ENCODE results near the gene LRIT2. TPM values are rescaled to one million over a fixed set of nuclear protein-coding genes. Genes with fewer than 3 reads are reported as not detected.

LRIT2 gene
- total and polyA plus RNA-seq, 7 experiments from 2014 or later: not detected

DNA sequence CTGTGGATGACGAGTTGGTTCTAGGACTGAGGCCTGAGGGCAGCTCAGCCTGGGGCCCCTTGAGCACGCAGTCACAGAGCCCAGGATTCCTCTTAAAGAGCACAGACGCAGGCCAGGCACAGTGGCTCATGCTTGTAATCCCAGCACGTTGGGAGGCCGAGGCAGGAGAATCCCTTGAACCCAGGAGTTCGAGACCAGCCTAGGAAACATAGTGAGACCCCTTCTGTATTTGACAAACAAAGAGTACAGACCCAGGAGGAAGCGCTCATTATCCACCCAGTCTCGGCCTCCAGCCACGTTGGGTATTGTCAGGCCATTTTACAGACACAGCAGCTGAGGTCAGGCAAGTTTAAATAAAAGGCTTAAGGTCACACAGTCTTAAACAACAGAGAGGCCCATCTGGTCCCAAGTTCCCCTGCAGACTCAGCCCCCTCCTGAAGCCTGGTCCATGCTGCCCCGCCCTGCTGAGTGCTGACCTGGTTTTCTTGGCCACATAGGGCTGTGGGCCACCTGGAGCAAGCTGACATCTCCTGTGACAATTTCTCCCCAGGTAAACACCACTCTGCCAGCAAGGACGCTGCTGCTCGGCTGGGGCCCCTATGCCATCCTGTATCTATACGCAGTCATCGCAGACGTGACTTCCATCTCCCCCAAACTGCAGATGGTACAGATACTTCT, 32.1 kb upstream of the LRIT2 start:
- Histone ChIP-seq H3K36me3 (ENCODE audit: control insufficient read depth in 2 of 3, insufficient read depth in 3 of 3, low read length in 3 of 3) (no peaks in the 10 kb centered on the region), H3K4me3 (ENCODE audit: low read length) (no peak overlapping the region), H3K4me1 (ENCODE audit: control insufficient read depth in 2 of 2, insufficient read depth in 2 of 2, low read length in 2 of 2) (no peaks in the 10 kb centered on the region), H3K27ac (ENCODE audit: low read depth, low read length) (no peak overlapping the region), H3K27me3 (ENCODE audit: control insufficient read depth in 2 of 2, insufficient read depth in 2 of 2, low read length in 2 of 2) (no peaks in the 10 kb centered on the region), H3K9me3 (ENCODE audit: control insufficient read depth in 2 of 3, low read length in 3 of 3) (no peaks in the 10 kb centered on the region)
- H3K9me3 Mint-ChIP-seq: no peaks in the 10 kb centered on the region
- peaks cover 12 to 37% (median 21%) of the 10 kb centered on the region in 5 donors for H3K27me3 Mint-ChIP-seq
- no peak for DNase-seq
- ATAC-seq: no peak
- H3K36me3 Mint-ChIP-seq: no peaks in the 10 kb centered on the region
- H3K4me3 Mint-ChIP-seq: no peak overlapping the region
- CTCF ChIA-PET: interaction anchor here (0.6 to 1.4 kb wide), 4 partner anchors 13 to 180 kb away, joined by 3 to 5 read pairs (median 4); partner anchors contain the start of gene RGR
- intact Hi-C loops (cut with micrococcal nuclease): loop anchor here in 1 of 2 donors (1.0 kb wide), 1 partner anchor 109 kb away; no protein-coding TSS in a partner anchor
- H3K4me1 Mint-ChIP-seq: peaks cover 0 to 6% (median 4%) of the 10 kb centered on the region in 7 donors
- H3K27ac Mint-ChIP-seq: no peak overlapping the region
- POLR2A ChIA-PET: no interaction called here

DNA sequence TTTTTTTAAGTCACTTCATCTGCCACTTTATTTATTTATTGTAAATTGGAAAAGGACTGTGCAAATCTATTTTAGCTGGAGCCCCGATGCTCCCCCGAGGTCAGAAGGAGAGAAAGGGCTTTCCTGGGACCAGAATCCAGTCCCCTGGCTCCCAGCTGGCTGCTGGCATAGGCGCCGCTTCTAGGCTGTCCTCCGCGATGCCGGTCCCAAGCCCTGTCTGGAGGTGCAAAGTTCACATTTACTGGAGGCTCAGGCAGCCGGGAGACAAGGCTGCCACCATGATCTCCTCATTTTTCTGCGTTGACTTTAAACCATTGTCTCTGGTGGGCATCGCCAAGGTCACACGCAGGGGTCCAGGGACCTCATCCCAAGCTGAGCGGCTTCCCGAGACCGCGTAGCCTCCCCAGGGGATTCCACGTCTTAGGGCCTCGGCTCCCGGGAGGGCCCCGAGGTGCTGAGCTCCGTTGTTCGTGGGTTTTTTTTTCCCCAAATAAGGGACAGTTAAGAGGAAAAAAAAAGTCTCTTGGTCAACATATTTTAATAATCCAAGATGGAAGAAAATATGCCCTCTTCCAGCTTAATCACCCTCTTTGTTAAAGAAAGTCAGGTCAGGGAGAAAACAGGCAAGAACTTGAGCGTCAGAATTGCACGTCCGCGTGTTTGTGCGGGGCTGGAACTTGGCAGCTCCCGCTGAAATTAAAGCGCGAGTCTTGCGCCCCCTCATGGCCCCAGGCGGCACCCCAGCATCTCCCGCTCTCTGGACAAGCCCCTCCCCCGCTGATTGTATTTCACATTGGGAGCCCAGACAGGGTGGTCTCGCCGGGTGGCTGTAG, 31.4 kb upstream of the LRIT2 start:
- peak in 7 of 9 donors; percentile 7 to 39 (median 20) for DNase-seq
- ATAC-seq: peak; percentile 63
- intact Hi-C loops (cut with micrococcal nuclease): loop anchor here in 1 of 2 donors (1.0 kb wide), 1 partner anchor 108 kb away; no protein-coding TSS in a partner anchor
- Histone ChIP-seq H3K36me3 (ENCODE audit: control insufficient read depth in 2 of 3, insufficient read depth in 3 of 3, low read length in 3 of 3) (no peaks in the 10 kb centered on the region), H3K27me3 (ENCODE audit: control insufficient read depth in 2 of 2, insufficient read depth in 2 of 2, low read length in 2 of 2) (no peaks in the 10 kb centered on the region), H3K4me1 (ENCODE audit: control insufficient read depth in 2 of 2, insufficient read depth in 2 of 2, low read length in 2 of 2) (no peaks in the 10 kb centered on the region), H3K9me3 (ENCODE audit: control insufficient read depth in 2 of 3, low read length in 3 of 3) (no peaks in the 10 kb centered on the region), H3K4me3 (ENCODE audit: low read length) (no peak overlapping the region), H3K27ac (ENCODE audit: low read depth, low read length) (no peak overlapping the region)
- no peak overlapping the region for H3K27ac Mint-ChIP-seq
- H3K9me3 Mint-ChIP-seq: peaks cover 0 to 2% (median 0%) of the 10 kb centered on the region in 11 donors
- no peaks in the 10 kb centered on the region for H3K36me3 Mint-ChIP-seq
- ChIA-PET CTCF (interaction anchor here (0.6 to 1.4 kb wide), 4 partner anchors 12 to 181 kb away, joined by 3 to 5 read pairs (median 4); partner anchors contain the start of gene RGR), POLR2A (no interaction called here)
- peaks cover 0 to 6% (median 4%) of the 10 kb centered on the region in 7 donors for H3K4me1 Mint-ChIP-seq
- peaks cover 12 to 34% (median 19%) of the 10 kb centered on the region in 5 donors for H3K27me3 Mint-ChIP-seq
- H3K4me3 Mint-ChIP-seq: no peak overlapping the region

DNA sequence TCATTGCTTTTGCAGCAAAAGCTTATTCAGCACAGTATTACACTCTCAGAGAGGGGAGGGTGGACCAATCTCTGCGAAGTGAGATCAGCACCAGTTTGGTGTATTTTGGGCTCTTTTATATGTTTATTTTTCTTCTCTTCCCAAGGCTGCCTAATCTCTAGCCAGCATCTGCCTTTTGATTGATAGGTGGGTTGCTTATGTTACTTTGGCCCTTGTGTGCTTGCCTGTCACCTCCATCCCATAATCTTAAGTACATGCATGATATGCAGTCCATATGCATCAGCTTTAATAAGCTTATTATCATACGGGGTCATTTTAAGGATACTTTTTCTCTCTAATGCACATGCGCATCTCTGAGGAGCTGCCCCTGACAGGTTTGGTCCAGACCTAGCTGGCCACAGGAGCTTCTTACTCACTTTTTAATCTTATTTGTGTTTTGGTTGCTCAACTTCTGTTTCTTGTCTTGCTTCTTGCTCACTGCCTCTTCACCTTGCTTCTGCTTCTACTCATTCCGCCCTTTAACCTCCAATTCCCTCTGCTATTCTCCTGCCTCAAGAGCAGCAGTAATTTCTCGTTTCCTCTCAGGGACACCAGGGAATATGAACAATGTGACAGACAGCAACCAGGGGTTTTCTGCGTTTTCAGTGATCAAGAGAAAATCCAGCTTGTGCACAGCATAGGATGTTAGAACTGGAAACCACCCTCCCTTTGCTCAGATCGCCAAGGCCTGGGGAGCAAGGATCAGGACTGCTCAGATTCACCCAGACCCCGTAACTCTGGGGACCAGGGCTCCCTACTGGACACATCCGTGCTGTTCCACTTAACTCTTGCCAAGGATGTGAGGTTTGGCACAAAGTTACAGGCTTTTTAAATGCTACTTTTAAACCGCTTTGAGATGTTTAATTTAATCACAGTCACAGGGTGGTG, 29.5 kb upstream of the LRIT2 start:
- no peaks in the 10 kb centered on the region for H3K27me3 ChIP-seq (ENCODE audit: control insufficient read depth in 2 of 2, insufficient read depth in 2 of 2, low read length in 2 of 2)
- H3K4me1 ChIP-seq (ENCODE audit: control insufficient read depth in 2 of 2, insufficient read depth in 2 of 2, low read length in 2 of 2): no peaks in the 10 kb centered on the region
- no peak overlapping the region for H3K4me3 Mint-ChIP-seq
- no peak overlapping the region for H3K4me3 ChIP-seq (ENCODE audit: low read length)
- H3K27ac ChIP-seq (ENCODE audit: low read depth, low read length): no peak overlapping the region
- ChIA-PET CTCF (no interaction called here), POLR2A (no interaction called here)
- no peaks in the 10 kb centered on the region for H3K36me3 Mint-ChIP-seq
- H3K27me3 Mint-ChIP-seq: peaks cover 7 to 21% (median 17%) of the 10 kb centered on the region in 5 donors
- DNase-seq (no peak), ATAC-seq (no peak)
- intact Hi-C loops (cut with micrococcal nuclease): no loop called here
- H3K9me3 Mint-ChIP-seq: peaks cover 0 to 5% (median 0%) of the 10 kb centered on the region in 11 donors
- H3K9me3 ChIP-seq (ENCODE audit: control insufficient read depth in 2 of 3, low read length in 3 of 3): no peaks in the 10 kb centered on the region
- H3K4me1 Mint-ChIP-seq: peaks cover 0 to 6% (median 4%) of the 10 kb centered on the region in 7 donors
- H3K36me3 ChIP-seq (ENCODE audit: control insufficient read depth in 2 of 3, insufficient read depth in 3 of 3, low read length in 3 of 3): no peaks in the 10 kb centered on the region
- no peak overlapping the region for H3K27ac Mint-ChIP-seq

GRCh38 chr10:84248794-84249193, 23.4 kb upstream of the LRIT2 start:
- ChIA-PET POLR2A (no interaction called here), CTCF (no interaction called here)
- no peak for DNase-seq
- H3K9me3 Mint-ChIP-seq: peaks cover 0 to 5% (median 0%) of the 10 kb centered on the region in 11 donors
- H3K27ac Mint-ChIP-seq: no peak overlapping the region
- H3K4me1 Mint-ChIP-seq: no peaks in the 10 kb centered on the region
- peaks cover 0 to 5% (median 2%) of the 10 kb centered on the region in 5 donors for H3K27me3 Mint-ChIP-seq
- intact Hi-C loops (cut with micrococcal nuclease): no loop called here
- Histone ChIP-seq H3K27me3 (ENCODE audit: control insufficient read depth in 2 of 2, insufficient read depth in 2 of 2, low read length in 2 of 2) (no peaks in the 10 kb centered on the region), H3K36me3 (ENCODE audit: control insufficient read depth in 2 of 3, insufficient read depth in 3 of 3, low read length in 3 of 3) (no peaks in the 10 kb centered on the region), H3K27ac (ENCODE audit: low read depth, low read length) (no peak overlapping the region), H3K4me3 (ENCODE audit: low read length) (no peak overlapping the region), H3K9me3 (ENCODE audit: control insufficient read depth in 2 of 3, low read length in 3 of 3) (no peaks in the 10 kb centered on the region), H3K4me1 (ENCODE audit: control insufficient read depth in 2 of 2, insufficient read depth in 2 of 2, low read length in 2 of 2) (no peaks in the 10 kb centered on the region)
- no peak overlapping the region for H3K4me3 Mint-ChIP-seq
- H3K36me3 Mint-ChIP-seq: no peaks in the 10 kb centered on the region
- ATAC-seq: no peak

DNA sequence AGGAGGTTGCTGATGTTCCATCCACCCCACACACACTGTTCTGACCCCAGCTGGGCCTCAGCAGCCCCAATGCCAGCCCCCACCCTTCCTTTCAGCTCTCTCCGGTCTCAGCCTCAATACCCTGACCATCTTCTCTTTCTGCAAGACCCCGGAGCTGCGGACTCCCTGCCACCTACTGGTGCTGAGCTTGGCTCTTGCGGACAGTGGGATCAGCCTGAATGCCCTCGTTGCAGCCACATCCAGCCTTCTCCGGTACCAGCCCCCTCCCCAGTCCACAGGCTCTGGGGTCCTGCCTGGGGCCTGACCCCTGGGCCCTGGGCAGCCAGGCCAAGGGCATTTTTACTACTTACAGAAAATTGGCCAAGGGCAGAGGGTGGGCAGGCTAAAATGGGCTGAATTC, 22.2 kb upstream of the LRIT2 start:
- Histone ChIP-seq H3K4me3 (ENCODE audit: low read length) (no peak overlapping the region), H3K4me1 (ENCODE audit: control insufficient read depth in 2 of 2, insufficient read depth in 2 of 2, low read length in 2 of 2) (no peaks in the 10 kb centered on the region), H3K9me3 (ENCODE audit: control insufficient read depth in 2 of 3, low read length in 3 of 3) (no peaks in the 10 kb centered on the region), H3K27ac (ENCODE audit: low read depth, low read length) (no peak overlapping the region), H3K27me3 (ENCODE audit: control insufficient read depth in 2 of 2, insufficient read depth in 2 of 2, low read length in 2 of 2) (no peaks in the 10 kb centered on the region), H3K36me3 (ENCODE audit: control insufficient read depth in 2 of 3, insufficient read depth in 3 of 3, low read length in 3 of 3) (no peaks in the 10 kb centered on the region)
- Mint-ChIP-seq H3K27ac (no peak overlapping the region), H3K36me3 (no peaks in the 10 kb centered on the region), H3K4me1 (no peaks in the 10 kb centered on the region), H3K27me3 (peaks cover 0 to 5% (median 3%) of the 10 kb centered on the region in 5 donors), H3K9me3 (peaks cover 0 to 5% (median 0%) of the 10 kb centered on the region in 11 donors), H3K4me3 (no peak overlapping the region)
- no peak for DNase-seq
- ChIA-PET POLR2A (no interaction called here), CTCF (no interaction called here)
- ATAC-seq: no peak
- intact Hi-C loops (cut with micrococcal nuclease): no loop called here

DNA sequence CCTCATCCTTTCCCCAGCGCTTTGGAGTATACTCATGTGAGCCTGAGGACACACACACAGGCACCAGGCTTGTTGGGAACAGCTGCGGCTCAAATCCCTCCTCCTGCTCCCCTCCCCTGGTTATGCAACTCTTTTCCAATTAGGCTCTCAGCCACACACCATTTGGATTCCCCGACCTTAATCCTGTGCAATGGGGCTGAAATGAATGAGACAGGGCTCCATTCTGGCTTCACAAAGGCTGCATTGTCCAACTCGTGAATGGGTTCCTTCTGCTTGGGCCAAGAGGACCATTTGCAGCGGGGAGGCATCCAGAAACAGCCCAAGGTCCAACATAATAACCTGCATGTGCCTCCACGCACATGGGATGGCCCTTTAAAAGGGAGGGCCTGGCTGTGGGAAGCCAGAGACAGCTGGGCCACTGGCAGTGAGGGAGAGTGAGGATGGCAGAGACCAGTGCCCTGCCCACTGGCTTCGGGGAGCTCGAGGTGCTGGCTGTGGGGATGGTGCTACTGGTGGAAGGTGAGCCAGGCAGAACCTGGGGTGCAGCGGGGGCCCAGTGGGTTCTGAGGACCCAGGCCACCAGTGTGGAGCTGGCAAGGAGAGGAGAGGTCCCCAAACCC, 19.4 kb upstream of the LRIT2 start, which contains the start of gene RGR:
RGR (plus strand) TSS at position 403 of the 620 bp plus-strand sequence; CDS start at position 441, 38 bp downstream.
- intact Hi-C loops (cut with micrococcal nuclease): no loop called here
- Histone ChIP-seq H3K27me3 (ENCODE audit: control insufficient read depth in 2 of 2, insufficient read depth in 2 of 2, low read length in 2 of 2) (no peaks in the 10 kb centered on the region), H3K9me3 (ENCODE audit: control insufficient read depth in 2 of 3, low read length in 3 of 3) (no peaks in the 10 kb centered on the region), H3K4me3 (ENCODE audit: low read length) (no peak within 1 kb of the TSS), H3K36me3 (ENCODE audit: control insufficient read depth in 2 of 3, insufficient read depth in 3 of 3, low read length in 3 of 3) (no peaks in the 10 kb centered on the region), H3K4me1 (ENCODE audit: control insufficient read depth in 2 of 2, insufficient read depth in 2 of 2, low read length in 2 of 2) (no peaks in the 10 kb centered on the region), H3K27ac (ENCODE audit: low read depth, low read length) (no peak within 1 kb of the TSS)
- ATAC-seq: no peak
- no peak within 1 kb of the TSS for H3K4me3 Mint-ChIP-seq
- H3K4me1 Mint-ChIP-seq: no peaks in the 10 kb centered on the region
- ChIA-PET POLR2A (no interaction called here), CTCF (interaction anchor here (0.6 to 1.0 kb wide), 2 partner anchors 12 to 124 kb away, joined by 4 read pairs; no protein-coding TSS in a partner anchor)
- H3K9me3 Mint-ChIP-seq: no peaks in the 10 kb centered on the region
- H3K27me3 Mint-ChIP-seq: peaks cover 0 to 8% (median under 1%) of the 10 kb centered on the region in 5 donors
- DNase-seq: no peak
- H3K27ac Mint-ChIP-seq: no peak within 1 kb of the TSS
- no peaks in the 10 kb centered on the region for H3K36me3 Mint-ChIP-seq

Data from naive thymus-derived CD4-positive, alpha-beta T cell (primary cell).